ENCODE results near the gene SDK2. TPM values are rescaled to one million over a fixed set of nuclear protein-coding genes. Genes with fewer than 3 reads are reported as not detected.

The SDK2 gene
- polyA plus RNA-seq, 1 donor = 44.0 TPM

DNA sequence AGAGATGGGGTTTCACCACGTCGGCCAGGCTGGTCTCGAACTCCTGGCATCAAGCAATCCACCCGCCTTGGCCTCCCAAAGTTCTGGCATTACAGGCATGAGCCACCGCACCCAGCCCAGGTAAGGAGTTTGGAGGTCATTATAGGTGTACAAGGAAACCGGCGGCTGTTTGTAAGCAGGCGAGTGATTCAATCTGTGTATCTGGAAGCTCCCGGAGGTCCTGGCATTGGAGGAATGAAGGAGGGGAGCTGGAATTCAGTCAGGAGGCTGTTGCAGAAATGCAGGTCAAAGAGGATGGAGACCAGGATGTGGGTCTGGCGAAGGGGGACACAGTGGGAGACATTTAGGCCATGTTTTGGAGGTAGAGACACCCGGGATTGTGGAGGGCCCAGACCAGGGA lies 351.2 kb downstream of the SDK2 start:
- DNase-seq = no peak

DNA sequence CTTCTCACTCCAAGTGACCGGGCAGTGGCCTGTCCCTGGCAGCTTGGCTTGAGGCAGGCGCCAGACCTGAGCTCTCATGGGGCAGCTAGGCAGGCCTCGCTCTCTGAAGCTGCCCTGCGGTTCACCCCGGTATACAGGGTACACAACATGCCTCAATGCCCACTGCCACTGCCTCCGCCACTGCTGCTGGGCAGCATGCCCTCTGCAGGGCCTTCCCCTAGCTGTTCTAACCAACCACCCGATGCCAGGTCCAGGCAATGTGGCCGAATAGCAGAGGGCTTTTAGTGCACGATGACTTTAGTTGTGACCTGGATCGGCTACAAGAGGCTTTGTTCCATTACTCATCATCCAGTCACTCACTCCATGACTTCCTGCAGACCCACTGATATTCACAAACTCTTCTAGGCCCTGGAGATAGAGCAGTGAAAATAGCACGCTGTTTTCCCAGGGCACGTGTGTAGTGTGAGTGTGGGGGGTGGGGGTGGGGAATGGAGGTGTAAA lies 352.2 kb downstream of the SDK2 start:
- DNase-seq = no peak

DNA sequence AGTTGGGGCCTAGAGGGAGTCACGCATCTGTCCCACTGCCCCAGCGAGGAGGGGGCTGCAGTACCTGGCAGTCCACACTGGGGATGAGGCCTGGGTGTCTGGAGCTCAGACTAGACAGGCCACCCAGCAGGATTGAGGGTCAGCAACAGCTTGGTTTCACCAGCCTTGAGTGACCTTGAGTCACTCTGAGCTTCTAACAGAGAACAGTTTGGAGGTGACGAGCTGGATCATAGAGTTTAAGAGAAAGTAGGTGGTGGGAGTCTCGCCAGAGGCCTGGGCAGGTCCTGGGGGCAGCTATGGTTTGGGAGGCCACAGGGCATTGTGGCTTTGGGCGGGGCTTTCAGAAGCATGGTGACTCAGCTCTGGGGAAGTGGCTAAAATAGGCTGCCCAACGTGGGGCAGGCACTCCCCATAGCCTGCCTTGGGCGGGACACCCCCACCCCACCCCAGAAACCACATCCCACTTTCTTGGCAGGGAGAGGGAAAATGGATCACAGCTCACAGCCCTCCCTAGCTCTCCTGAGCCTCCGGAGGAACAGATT lies 352.9 kb downstream of the SDK2 start:
- no peak for DNase-seq

DNA sequence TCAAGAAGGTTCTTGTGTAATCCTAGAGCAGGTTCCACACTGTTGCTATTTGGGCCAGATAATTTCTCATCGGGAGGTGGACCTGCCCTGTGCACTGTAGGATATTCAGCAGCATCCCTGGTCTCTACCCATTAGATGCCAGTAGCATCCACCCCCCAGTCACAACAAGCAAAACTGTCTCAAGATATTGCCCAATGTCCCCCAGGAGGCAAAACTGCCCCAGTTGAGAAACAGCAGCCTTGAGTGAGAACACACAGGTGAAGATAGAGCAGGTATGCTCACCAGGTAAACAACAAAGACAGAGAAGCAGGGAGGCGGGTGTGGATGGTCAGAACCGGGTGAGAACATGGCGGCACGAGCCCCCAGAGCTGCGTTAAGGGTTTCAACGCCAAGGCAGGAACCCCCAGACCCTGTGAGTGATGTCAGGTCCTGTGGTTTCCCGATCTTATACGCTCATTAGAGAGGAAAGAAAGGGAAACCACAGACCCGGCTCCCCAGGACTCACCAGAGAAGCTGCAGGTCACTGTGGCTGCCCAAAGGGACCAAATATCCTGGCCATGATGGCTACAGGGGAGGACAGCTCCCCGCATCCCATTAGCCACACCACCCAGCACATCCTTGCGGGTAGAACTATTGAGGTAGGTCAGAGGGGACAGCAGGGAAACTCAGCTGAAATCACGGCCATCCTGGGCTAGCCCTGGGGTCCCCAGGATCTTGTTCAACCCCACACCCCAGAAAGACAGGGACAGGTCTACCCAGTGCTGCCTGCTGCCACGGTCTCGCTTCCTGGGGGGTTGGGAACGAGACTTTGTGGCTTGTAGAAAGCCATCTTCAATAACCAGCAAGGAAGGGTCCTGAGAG lies 353.6 kb downstream of the SDK2 start:
- no peak for DNase-seq

DNA sequence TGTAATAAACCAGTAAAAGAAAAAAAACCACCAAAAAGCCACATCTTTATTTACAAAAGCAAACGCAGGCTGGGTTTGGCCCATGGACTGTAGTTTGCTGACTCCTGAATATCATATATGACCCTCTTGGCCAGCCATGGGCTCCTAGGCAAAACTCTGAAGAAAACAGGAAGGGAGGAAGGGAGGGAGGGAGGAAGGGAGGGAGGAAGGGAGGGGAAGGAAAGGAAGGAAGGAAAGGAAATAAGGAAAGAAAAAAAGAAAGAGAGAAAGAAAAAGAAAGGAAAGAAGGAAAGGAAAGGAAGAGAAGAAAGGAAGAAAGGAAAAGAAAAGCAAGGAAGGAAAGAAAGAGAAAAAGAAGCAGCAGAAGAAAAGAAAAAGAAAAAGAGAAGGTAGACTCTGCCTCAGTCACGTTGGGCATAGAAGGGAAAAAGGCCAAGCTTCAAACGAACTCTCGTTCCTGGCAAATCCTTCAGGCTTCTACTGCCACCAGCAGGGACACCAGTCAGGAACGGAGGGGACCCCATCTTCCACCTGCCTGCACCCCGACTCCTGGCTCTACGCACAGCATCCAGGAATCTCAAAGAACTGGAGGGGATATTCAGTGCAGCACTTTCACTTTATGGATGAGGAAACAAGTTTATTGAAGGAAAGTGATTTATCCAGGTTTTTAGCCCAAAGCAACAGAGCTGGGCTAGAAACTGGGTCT lies 354.5 kb downstream of the SDK2 start:
- DNase-seq = no peak

DNA sequence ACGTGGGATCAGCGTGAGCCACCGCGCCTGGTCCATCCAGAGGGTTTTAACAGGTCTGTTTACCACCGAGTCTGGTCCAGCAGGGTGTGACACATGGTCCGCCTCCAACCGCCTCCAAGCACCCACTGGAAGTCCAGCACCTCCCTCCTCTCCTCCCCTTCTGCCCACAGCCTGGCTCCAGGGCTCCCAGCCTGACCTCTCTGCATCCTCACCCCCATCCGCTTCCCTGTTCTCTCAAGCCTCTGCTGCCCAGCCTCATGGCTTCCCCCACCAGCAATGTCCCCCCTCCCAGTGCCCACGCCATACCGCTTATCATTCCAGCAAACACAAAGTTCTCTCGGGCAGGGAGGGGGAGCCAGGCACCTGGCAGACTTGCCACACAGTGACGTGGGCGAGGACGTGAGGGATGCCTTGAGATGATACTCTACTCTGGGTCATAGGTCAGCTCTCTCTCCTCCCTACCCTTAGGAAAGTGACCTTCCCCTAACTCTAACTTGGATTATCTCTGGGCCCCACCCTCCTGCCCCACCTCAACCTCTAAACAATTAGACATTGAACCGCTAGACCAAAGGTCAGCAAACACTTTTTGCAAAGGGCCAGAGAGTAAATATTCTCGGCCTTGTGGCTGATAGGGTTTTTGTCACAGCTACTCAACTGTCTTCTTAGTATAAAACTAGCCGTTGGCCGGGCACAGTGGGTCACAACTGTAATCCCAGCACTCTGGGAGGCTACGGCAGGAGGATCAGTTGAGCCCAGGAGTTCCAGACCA lies 355.5 kb downstream of the SDK2 start:
- DNase-seq = no peak

DNA sequence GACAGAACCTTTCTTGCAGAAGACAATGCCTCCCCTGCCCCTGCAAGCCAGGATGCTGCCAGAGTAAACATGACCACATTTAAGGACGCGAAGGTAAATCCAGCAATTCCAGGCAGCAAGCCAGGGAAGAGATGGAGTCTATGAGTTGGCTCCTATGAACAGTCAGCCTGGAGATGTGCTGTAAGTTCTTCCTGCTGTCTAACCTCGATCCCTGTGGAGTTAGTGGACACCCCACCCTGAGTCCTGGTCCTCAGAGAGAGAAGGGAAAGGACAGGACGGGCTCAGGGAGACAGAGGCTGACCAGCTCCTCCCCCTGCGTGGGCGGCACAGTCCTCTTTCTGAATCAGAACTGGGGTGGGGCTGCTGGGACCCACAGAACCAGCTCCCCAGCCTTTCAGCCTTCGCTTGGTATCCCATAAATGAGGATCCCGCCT lies 357.4 kb downstream of the SDK2 start:
- DNase-seq = no peak

DNA sequence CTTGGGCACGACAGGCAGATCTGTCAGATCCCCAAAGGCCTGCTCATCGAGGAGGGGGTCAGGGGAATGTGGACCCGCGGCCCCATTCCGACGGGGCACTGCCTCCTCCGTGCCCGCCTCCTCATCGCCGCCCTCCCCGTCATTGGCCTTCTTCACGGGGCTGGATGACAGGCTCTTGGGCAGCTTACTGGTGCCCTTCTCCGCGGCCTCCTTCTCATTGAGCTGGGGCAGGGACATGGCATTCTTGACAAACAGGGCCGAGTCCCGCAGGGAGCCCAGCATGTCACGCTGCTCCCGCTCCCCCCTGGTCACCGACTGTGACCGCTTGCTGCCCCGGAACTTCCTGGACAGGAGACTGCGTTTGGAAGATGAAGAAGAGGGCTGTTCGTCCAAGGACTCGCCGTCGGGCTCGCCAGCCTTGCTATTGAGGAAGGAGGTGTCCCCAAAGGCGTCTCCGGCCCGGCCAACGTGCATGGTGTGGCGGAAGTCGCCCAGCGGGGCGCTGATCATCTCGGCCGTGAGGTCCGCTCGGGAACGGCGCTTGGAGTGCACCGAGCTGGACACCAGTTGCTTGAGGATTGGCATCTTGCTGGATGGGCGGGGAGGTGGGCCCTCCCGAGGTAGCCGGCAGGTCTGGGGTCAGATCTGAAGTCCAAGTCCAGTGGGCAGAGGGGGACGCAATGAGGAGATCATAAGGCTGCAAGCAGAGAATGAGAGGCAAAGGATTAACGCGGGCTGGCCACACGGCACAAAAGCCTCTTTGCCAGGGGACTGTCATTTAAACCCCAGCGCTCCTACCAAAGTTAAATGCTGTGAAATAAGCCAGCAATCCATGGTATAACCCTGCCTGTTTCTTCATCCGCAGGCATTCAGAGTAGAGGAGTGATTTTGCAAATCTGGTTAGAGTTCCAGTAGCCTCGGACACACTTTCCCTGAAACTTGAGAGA lies 358.1 kb downstream of the SDK2 start:
- DNase-seq = no peak

DNA sequence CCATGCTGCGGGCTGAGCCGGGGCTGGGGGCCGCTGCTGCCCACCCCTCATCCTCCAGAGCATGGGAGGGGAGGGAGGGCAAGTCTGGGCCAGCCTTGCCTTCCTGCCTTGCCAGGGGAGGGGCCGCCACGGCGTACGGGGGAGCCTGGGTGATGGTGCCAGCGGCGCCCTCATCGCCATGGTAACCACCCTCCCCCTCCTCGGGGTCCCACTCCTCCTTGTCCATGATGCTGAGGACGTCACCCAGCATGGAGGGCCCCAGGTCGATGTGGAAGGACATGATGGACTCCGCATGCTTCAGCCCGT lies 358.7 kb downstream of the SDK2 start:
- no peak for DNase-seq

DNA sequence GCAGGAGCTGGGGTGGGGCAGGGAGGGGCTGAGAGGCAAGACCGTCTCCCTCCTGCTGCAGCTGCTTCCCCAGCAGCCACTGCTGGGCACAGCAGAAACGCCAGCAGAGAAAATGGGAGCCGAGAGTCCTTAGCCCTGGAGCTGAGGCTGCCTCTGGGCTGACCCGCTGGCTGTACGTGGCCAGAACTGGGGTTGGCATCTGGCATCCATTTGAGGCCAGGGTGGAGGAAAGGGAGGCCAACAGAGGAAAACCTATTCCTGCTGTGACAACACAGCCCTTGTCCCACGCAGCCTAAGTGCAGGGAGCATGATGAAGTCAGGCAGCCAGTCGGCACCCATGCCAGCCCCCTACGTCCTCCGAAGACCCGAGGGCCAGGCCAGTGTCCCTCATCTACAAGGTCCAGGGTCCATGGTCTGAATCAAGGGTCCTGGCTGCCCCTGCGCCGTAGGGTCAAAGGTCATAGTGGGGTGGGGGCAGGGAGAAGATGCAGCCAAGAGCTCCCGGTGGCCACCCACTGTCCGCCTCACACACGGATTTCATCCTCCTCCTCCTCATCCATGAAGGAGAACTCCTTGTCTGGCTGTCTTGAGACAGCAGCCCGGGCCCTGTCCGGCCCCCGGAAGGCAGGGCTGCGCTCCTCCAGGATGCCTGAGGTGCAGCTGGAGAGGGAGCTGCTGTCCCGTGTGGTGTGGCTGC lies 359.2 kb downstream of the SDK2 start:
- no peak for DNase-seq
